ENCODE data around the gene PPARD. TPM values are rescaled to one million over a fixed set of nuclear protein-coding genes. Genes with fewer than 3 reads are reported as not detected.

The PPARD gene
- total RNA-seq, 1 donor from 2014 or later: 27.0 TPM

DNA sequence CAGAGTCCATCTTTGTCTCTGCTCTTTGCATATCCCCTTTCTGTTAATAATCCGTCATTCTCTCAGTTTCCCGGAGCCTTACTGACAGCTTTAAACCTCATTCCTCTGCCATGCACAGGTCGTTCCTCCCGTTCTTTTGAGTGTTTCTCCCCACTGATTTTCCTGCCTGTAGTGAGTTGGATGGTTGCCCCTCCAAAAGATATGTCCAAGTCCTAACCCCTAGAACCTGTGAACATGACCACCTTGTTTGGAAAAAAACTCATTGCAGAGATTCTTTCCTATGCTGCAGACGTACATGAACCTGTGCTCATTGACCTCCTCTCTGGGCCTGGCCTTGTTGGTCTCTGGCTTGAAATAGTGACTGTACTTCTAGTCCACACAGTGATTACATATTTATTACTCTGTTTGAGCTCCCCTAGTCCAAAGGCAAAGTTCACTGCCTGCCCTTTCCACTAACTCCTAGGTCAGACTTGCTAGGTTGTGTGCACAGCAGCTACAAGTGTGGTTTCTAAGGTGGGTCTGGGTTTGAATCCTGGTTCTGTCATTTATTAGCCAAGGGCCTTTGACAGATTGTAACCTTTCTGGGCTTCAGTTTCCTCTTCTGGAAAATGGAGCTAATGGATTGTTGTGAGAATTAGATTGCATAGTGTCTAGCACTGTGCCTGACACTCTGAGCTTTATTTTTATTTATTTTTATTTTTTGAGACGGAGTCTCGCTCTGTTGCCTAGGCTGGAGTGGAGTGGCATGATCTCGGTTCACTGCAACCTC is 29.3 kb downstream of the PPARD start:
- Mint-ChIP-seq H3K27me3 (ENCODE audit: low read depth) (no peaks in the 10 kb centered on the region), H3K9me3 (ENCODE audit: low read depth) (no peaks in the 10 kb centered on the region), H3K4me3 (ENCODE audit: unreplicated experiment) (no peak overlapping the region), H3K27ac (ENCODE audit: unreplicated experiment) (peak overlapping the region; percentile 99), H3K4me1 (ENCODE audit: low read depth) (peaks cover 59% of the 10 kb centered on the region), H3K36me3 (ENCODE audit: low read depth) (peaks cover 4% of the 10 kb centered on the region)
- DNase-seq (ENCODE audit: low spot score): no peak
- TF ChIP-seq, protein P1, sequence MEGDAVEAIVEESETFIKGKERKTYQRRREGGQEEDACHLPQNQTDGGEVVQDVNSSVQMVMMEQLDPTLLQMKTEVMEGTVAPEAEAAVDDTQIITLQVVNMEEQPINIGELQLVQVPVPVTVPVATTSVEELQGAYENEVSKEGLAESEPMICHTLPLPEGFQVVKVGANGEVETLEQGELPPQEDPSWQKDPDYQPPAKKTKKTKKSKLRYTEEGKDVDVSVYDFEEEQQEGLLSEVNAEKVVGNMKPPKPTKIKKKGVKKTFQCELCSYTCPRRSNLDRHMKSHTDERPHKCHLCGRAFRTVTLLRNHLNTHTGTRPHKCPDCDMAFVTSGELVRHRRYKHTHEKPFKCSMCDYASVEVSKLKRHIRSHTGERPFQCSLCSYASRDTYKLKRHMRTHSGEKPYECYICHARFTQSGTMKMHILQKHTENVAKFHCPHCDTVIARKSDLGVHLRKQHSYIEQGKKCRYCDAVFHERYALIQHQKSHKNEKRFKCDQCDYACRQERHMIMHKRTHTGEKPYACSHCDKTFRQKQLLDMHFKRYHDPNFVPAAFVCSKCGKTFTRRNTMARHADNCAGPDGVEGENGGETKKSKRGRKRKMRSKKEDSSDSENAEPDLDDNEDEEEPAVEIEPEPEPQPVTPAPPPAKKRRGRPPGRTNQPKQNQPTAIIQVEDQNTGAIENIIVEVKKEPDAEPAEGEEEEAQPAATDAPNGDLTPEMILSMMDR (IDR thresholded peaks at IDR 0.05): no peak

DNA sequence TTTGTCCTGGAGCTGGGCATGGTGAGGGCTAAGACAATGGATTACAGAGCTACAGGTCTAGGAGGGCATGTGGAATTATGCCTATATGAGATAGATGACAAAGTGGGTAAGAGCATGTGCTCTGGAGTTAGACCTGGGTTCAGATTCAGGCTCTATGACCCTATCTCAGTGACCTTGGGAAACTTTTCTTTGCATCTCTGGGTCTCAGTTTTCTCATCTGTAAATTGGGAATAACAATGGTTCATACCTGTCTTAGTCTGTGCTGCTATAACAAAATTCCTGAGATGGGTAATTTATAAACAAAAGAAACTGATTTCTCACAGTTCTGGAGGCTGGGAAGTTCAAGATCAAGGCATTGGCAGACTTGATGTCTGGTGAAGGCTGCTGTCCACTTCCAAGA is 30.3 kb downstream of the PPARD start:
- Mint-ChIP-seq H3K36me3 (ENCODE audit: low read depth) (peaks cover 2% of the 10 kb centered on the region), H3K27ac (ENCODE audit: unreplicated experiment) (no peak overlapping the region), H3K9me3 (ENCODE audit: low read depth) (no peaks in the 10 kb centered on the region), H3K4me3 (ENCODE audit: unreplicated experiment) (no peak overlapping the region), H3K4me1 (ENCODE audit: low read depth) (peaks cover 62% of the 10 kb centered on the region), H3K27me3 (ENCODE audit: low read depth) (no peaks in the 10 kb centered on the region)
- TF ChIP-seq, protein P1 (IDR thresholded peaks at IDR 0.05): no peak
- no peak for DNase-seq (ENCODE audit: low spot score)

DNA sequence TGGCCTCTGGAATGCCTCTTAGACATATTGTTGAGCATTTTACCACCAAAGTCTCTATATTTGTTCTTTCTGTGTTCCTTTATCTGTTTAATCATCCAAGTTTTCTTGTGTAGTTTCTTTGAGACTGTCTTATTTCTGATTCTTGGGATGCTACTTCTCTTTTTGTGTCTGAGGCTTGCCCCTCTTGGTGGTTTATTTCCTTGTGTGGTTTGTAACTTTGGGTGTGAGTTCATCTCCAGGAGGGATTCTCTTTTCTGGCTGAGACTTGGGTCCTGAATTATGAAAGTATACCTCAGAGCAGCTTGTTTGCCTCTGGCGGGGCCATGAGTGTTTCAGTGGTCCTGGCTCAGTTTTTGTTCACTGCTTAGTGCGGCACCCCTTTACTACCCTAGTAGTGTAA is 33.9 kb downstream of the PPARD start:
- TF ChIP-seq, protein P1 (IDR thresholded peaks at IDR 0.05): no peak
- H3K27me3 Mint-ChIP-seq (ENCODE audit: low read depth): no peaks in the 10 kb centered on the region
- peak overlapping the region; percentile 61 for H3K27ac Mint-ChIP-seq (ENCODE audit: unreplicated experiment)
- no peak overlapping the region for H3K4me3 Mint-ChIP-seq (ENCODE audit: unreplicated experiment)
- H3K4me1 Mint-ChIP-seq (ENCODE audit: low read depth): peaks cover 56% of the 10 kb centered on the region
- DNase-seq (ENCODE audit: low spot score): no peak
- H3K36me3 Mint-ChIP-seq (ENCODE audit: low read depth): peaks cover 11% of the 10 kb centered on the region
- H3K9me3 Mint-ChIP-seq (ENCODE audit: low read depth): no peaks in the 10 kb centered on the region

DNA sequence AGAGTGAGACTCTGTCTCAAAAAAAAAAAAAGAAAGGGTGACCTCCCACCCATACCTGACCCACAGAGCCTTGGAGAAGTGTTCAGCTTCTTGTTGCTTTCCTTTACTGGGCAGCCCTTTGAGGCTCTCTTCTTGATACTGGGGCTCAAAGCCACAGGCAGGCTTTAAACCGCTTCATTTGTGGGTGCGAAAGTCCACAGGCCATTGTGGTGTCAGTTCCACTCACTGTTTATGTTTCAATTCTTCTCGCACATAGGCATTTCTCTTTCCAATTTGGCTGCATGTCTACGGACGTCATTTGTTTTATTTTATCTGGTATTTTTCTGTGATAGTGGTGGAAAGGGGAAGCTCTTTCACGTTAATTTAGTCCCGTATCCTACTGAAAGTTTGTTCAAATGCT is 34.6 kb downstream of the PPARD start:
- H3K27ac Mint-ChIP-seq (ENCODE audit: unreplicated experiment): peak overlapping the region; percentile 78
- H3K9me3 Mint-ChIP-seq (ENCODE audit: low read depth): no peaks in the 10 kb centered on the region
- DNase-seq (ENCODE audit: low spot score): no peak
- no peak overlapping the region for H3K4me3 Mint-ChIP-seq (ENCODE audit: unreplicated experiment)
- peaks cover 11% of the 10 kb centered on the region for H3K36me3 Mint-ChIP-seq (ENCODE audit: low read depth)
- H3K4me1 Mint-ChIP-seq (ENCODE audit: low read depth): peaks cover 55% of the 10 kb centered on the region
- TF ChIP-seq, protein P1 (IDR thresholded peaks at IDR 0.05): no peak
- no peaks in the 10 kb centered on the region for H3K27me3 Mint-ChIP-seq (ENCODE audit: low read depth)

DNA sequence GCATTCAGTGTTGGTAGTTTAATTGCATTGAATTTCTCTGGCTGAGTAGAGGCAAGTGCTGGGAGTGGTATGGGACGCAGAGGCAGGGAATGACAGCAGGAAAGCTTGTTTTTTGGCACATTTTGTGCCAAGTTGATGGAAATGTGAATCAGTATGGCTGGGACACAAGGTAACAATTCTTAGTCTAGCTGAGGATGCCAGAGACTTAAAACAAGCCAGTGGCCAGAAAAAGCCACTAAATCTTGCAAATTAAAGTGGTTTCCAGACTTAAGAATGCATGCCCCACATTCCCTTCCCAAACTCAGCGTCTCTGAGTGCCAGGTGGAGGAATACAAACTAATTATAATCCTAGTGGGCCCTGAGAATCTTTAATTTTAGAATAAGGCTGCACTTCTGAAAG is 35.9 kb downstream of the PPARD start:
- no peak for DNase-seq (ENCODE audit: low spot score)
- Mint-ChIP-seq H3K4me1 (ENCODE audit: low read depth) (peaks cover 55% of the 10 kb centered on the region), H3K4me3 (ENCODE audit: unreplicated experiment) (no peak overlapping the region), H3K36me3 (ENCODE audit: low read depth) (peaks cover 12% of the 10 kb centered on the region), H3K27me3 (ENCODE audit: low read depth) (no peaks in the 10 kb centered on the region), H3K27ac (ENCODE audit: unreplicated experiment) (no peak overlapping the region), H3K9me3 (ENCODE audit: low read depth) (no peaks in the 10 kb centered on the region)
- TF ChIP-seq, protein P1 (IDR thresholded peaks at IDR 0.05): no peak

Data from chondrocyte (in vitro differentiated cells).